ENCODE data around the gene LRRFIP1.

Gene LRRFIP1

DNA sequence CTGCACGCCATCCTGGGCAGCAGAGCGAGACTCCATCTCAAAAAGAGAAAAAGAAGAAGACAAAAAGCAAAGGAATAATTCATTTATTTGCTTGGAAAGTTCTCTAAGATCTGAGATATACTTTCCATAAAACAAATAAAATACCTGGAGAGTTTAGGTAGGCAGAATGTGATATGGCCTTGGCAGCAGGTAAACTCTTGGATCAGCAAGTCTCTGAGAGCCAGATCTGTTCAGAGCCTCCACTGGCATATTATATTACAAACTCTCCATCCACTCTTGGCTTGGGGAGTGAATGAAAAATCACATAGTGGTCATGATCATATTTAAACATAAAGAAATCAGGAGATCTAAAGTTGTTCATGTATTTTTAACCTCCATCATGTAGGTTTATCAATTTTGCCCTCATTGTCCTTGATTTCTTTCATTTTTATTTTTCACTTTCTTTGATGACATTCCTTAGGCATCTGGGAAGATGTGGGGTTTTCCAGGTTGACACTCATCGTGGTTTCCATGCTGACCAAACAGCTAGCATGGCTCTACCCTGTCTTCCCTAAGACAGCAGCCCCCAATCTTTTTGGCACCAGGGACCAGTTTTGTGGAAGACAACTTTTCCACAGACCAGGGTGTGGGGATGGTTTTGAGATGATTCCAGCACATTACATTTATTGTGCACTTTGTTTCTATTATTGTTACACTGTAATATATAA, 10.2 kb downstream of the LRRFIP1 start:
- DNase-seq (ENCODE audit: low read depth): no peak
- H3K4me3 ChIP-seq (ENCODE audit: low read length): no peak overlapping the region
- TF ChIP-seq CTCF (conservative IDR thresholded peaks at IDR 0.05; ENCODE audit: low read depth, low read length): no peak

DNA sequence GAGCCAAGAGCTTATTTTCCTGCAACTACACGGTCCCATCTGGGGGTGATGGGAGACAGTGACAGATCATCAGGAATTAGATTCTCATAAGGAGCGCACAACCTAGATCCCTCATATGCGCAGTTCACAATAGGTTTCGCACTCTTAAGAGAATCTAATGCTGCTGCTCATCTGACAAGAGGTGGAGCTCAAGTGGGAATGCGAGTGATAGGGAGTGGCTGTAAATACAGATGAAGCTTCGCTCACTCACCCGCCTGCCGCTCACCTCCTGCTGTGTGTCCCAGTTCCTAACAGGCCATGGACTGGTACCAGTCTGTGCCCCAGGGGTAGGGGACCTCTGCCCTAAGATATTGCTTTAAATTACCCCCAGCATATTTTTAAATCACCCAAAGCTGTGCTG, 10.8 kb downstream of the LRRFIP1 start:
- no peak overlapping the region for H3K4me3 ChIP-seq (ENCODE audit: low read length)
- DNase-seq (ENCODE audit: low read depth): no peak
- no peak for TF ChIP-seq CTCF (conservative IDR thresholded peaks at IDR 0.05; ENCODE audit: low read depth, low read length)

DNA sequence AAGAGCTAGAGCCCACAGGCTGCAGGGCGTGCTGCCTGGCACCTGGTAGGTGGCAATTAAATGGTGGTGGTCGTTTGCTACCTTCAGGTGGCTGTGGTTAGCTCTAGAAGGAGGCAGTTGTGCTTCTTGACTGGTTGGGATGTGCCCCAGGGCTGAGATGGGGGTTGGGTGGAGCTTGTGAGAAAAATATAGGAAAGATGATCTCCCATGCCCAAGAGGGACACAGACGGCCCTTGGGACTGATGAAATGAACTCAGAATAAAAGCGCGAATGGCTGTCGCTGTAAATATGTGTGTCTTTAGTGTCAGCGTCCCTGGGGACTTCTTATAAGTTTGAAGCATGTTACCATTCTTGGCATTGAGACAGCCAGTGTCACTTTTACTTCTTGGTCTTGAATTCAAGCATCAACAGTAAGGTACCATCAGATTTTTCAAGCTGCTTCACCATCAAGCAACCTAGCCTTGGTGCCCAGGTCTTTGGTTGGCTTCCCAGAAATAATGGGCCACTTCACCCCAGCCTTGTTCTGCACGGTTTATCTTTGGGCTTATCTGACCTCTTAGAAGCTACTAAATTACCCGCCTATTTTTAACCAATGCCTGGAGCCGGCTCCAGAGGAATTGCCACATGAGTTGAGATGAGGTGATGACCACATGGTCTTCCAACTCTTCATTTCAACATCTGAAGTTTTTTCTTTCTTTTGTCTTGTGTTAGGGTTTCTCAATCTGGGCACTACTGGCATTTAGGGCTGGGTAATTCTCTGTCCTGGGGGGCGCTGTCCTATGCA, 11.9 kb downstream of the LRRFIP1 start:
- no peak for DNase-seq (ENCODE audit: low read depth)
- no peak overlapping the region for H3K4me3 ChIP-seq (ENCODE audit: low read length)
- TF ChIP-seq CTCF (conservative IDR thresholded peaks at IDR 0.05; ENCODE audit: low read depth, low read length): no peak

GRCh38 chr2:237639836-237640220, 12.4 kb downstream of the LRRFIP1 start:
- H3K4me3 ChIP-seq (ENCODE audit: low read length): no peak overlapping the region
- no peak for TF ChIP-seq CTCF (conservative IDR thresholded peaks at IDR 0.05; ENCODE audit: low read depth, low read length)
- no peak for DNase-seq (ENCODE audit: low read depth)

DNA sequence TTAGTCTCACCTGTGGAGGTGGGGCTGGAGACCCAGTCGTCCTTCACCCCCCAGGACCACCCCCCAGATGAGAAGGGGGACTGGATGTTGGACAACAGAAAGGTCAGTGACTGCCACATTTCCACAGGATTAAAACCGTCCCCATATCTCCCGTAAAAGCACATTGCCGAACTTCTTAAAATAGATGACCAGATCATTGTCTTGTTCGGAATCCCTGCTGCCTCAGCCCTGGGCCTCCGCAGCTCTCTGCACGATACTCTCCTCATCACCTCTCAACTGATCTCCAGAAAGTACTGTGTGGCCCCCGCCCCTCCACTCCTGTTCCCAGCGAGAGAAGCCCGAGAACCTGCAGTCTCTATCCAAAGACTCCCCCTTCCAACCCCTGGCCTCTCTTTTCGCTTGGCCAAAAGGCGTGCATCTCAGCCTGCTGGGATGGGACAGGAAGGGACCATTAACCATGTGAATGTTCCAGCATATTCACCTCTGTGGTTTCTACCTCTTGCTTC, 13.2 kb downstream of the LRRFIP1 start:
- no peak for TF ChIP-seq CTCF (conservative IDR thresholded peaks at IDR 0.05; ENCODE audit: low read depth, low read length)
- no peak overlapping the region for H3K4me3 ChIP-seq (ENCODE audit: low read length)
- no peak for DNase-seq (ENCODE audit: low read depth)

- DNase-seq (ENCODE audit: low read depth): no peak
Measured at GRCh38 chr2:237642038-237642734, 14.8 kb downstream of the LRRFIP1 start.

More at GRCh38 chr2:237642038-237642734, 14.8 kb downstream of the LRRFIP1 start:
- H3K4me3 ChIP-seq (ENCODE audit: low read length): no peak overlapping the region
- no peak for TF ChIP-seq CTCF (conservative IDR thresholded peaks at IDR 0.05; ENCODE audit: low read depth, low read length)
